ENCODE results near the gene CCDC9.
A peak's percentile ranks its signal among the peaks of the same experiment; 100 is the strongest.

The CCDC9 gene

GRCh38 chr19:47229676-47230053 is 26.7 kb upstream of the CCDC9 start:
- H3K4me3 ChIP-seq (ENCODE audit: low read depth, low read length) = peak overlapping the region; percentile 92
- no peaks in the 10 kb centered on the region for H3K36me3 ChIP-seq (ENCODE audit: control insufficient read depth, insufficient read depth, low read length)
- peaks cover 15% of the 10 kb centered on the region for H3K4me1 ChIP-seq
- no peak overlapping the region for H2AFZ ChIP-seq
- no peaks in the 10 kb centered on the region for H3K9me3 ChIP-seq (ENCODE audit: control insufficient read depth, low read length)
- H3K27me3 ChIP-seq (ENCODE audit: control insufficient read depth, insufficient read depth, low read length) = no peaks in the 10 kb centered on the region
- H3K9ac ChIP-seq = no peak overlapping the region
- TF ChIP-seq, protein P1, sequence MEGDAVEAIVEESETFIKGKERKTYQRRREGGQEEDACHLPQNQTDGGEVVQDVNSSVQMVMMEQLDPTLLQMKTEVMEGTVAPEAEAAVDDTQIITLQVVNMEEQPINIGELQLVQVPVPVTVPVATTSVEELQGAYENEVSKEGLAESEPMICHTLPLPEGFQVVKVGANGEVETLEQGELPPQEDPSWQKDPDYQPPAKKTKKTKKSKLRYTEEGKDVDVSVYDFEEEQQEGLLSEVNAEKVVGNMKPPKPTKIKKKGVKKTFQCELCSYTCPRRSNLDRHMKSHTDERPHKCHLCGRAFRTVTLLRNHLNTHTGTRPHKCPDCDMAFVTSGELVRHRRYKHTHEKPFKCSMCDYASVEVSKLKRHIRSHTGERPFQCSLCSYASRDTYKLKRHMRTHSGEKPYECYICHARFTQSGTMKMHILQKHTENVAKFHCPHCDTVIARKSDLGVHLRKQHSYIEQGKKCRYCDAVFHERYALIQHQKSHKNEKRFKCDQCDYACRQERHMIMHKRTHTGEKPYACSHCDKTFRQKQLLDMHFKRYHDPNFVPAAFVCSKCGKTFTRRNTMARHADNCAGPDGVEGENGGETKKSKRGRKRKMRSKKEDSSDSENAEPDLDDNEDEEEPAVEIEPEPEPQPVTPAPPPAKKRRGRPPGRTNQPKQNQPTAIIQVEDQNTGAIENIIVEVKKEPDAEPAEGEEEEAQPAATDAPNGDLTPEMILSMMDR (IDR thresholded peaks at IDR 0.05) = no peak
- H3K79me2 ChIP-seq = no peaks in the 10 kb centered on the region
- H3K4me2 ChIP-seq (ENCODE audit: low read length) = peak overlapping the region; percentile 86
- peak overlapping the region; percentile 100 for H3K27ac ChIP-seq

DNA sequence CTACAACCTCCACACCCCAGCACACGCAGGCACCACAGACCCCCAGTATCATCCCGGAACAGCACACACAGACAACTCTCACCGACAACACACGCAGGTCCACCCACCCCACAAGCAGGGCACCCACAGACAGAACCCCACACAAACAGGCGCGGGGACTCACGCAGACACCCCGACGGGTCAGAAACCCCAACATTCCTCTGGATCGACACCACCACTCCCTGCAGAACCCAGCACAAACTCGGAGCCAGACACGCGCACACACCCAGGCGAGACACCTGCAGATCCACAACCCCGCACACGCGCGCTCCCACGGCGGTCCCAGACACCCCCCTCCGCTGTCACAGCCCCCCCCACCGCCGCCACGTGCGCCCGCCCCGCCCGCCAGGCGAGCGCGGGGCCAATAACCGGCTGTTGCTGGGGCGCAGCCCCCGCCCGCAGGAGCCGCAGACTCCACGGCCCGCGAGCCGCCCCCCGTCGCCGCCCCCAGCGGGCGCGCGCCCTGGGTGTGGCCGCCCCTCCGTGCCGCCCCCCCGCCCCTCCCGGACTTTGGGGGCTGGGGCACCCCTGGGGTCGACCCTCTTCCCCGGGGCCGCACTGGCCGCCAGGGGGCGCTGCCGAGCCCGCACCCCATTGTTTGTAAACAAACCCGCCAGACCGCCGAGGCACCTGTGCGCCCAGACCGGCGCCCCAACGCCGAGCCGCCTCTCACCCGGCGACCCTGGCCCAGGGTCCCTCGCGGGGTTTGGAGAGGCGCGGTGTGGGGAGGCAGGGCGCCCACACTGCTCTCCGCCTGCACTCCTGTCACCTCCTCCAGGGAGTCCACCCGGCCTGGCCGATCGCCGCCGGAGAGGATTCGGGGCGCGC is 26.0 kb upstream of the CCDC9 start:
- H3K79me2 ChIP-seq = no peaks in the 10 kb centered on the region
- H3K27me3 ChIP-seq (ENCODE audit: control insufficient read depth, insufficient read depth, low read length) = no peaks in the 10 kb centered on the region
- no peaks in the 10 kb centered on the region for H3K36me3 ChIP-seq (ENCODE audit: control insufficient read depth, insufficient read depth, low read length)
- H3K27ac ChIP-seq = peak overlapping the region; percentile 100
- TF ChIP-seq, protein P1 (IDR thresholded peaks at IDR 0.05) = peak; percentile 81
- H3K4me2 ChIP-seq (ENCODE audit: low read length) = peak overlapping the region; percentile 86
- H3K4me1 ChIP-seq = peaks cover 15% of the 10 kb centered on the region
- peak overlapping the region; percentile 65 for H3K9ac ChIP-seq
- H2AFZ ChIP-seq = peak overlapping the region; percentile 81
- no peaks in the 10 kb centered on the region for H3K9me3 ChIP-seq (ENCODE audit: control insufficient read depth, low read length)
- peak overlapping the region; percentile 92 for H3K4me3 ChIP-seq (ENCODE audit: low read depth, low read length)

DNA sequence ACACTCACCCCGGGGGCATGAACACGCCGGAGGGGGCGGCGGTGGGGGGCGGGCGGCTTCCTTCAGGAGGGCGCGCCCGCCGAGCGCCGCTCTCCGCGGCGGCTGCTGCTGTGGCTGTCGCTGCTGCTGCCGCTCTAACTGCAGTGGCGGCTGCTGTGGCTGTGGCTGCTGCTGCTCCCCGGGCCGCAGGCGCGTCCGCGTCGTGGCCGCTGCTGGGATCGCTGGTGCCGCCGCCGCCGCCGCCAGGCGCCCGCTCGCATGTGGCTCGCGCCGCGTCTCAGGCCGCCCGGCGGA is 25.5 kb upstream of the CCDC9 start, which contains the start of gene BBC3:
Gene BBC3 (minus strand): TSS at position 279 of the 294 bp plus-strand sequence. CDS start 2,768 bp downstream, outside the sequence.
- Histone ChIP-seq H3K27me3 (ENCODE audit: control insufficient read depth, insufficient read depth, low read length) (no peaks in the 10 kb centered on the region), H3K9me3 (ENCODE audit: control insufficient read depth, low read length) (no peaks in the 10 kb centered on the region), H2AFZ (peak within 1 kb of the TSS; percentile 90), H3K27ac (peak within 1 kb of the TSS; percentile 100), H3K4me3 (ENCODE audit: low read depth, low read length) (peak within 1 kb of the TSS; percentile 92), H3K9ac (peak within 1 kb of the TSS; percentile 65), H3K4me2 (ENCODE audit: low read length) (peak within 1 kb of the TSS; percentile 91), H3K36me3 (ENCODE audit: control insufficient read depth, insufficient read depth, low read length) (no peaks in the 10 kb centered on the region), H3K79me2 (no peaks in the 10 kb centered on the region), H3K4me1 (peaks cover 11% of the 10 kb centered on the region)
- TF ChIP-seq, protein P1 (IDR thresholded peaks at IDR 0.05) = no peak

GRCh38 chr19:47231215-47232054 is 24.9 kb upstream of the CCDC9 start:
- H3K79me2 ChIP-seq = no peaks in the 10 kb centered on the region

More at GRCh38 chr19:47231215-47232054, 24.9 kb upstream of the CCDC9 start:
- Histone ChIP-seq H3K27ac (peak overlapping the region; percentile 64), H3K4me1 (peaks cover 11% of the 10 kb centered on the region), H2AFZ (peak overlapping the region; percentile 90), H3K9me3 (ENCODE audit: control insufficient read depth, low read length) (no peaks in the 10 kb centered on the region), H3K4me2 (ENCODE audit: low read length) (peak overlapping the region; percentile 91), H3K4me3 (ENCODE audit: low read depth, low read length) (peak overlapping the region; percentile 39), H3K36me3 (ENCODE audit: control insufficient read depth, insufficient read depth, low read length) (no peaks in the 10 kb centered on the region), H3K9ac (no peak overlapping the region), H3K27me3 (ENCODE audit: control insufficient read depth, insufficient read depth, low read length) (no peaks in the 10 kb centered on the region)
- TF ChIP-seq, protein P1 (IDR thresholded peaks at IDR 0.05) = no peak
